ENCODE data around the gene TJP1.
"Not testable (repeated sequence)": the region's sequence is repeated elsewhere in the genome, so short reads cannot be mapped to it uniquely, and the experiment has no call there.

Gene TJP1

GRCh38 chr15:29676374-29676960 lies 145.8 kb downstream of the TJP1 start:
- H3K27me3 ChIP-seq (ENCODE audit: control insufficient read depth, insufficient read depth, low read length); H3K36me3 ChIP-seq (ENCODE audit: insufficient read depth, low read length); H3K9me3 ChIP-seq (replicated peaks; ENCODE audit: low read length): not testable (repeated sequence)
- peak overlapping the region; percentile 32 for H3K4me3 ChIP-seq (ENCODE audit: low read length)
- H3K9ac ChIP-seq (ENCODE audit: low read depth, low read length), result peak overlapping the region; percentile 24
- peaks cover 36% of the 10 kb centered on the region for H3K4me1 ChIP-seq (ENCODE audit: control insufficient read depth, insufficient read depth, low read length)
- H3K4me2 ChIP-seq (ENCODE audit: low read length), result peak overlapping the region; percentile 67

- Histone ChIP-seq H3K4me1 (ENCODE audit: control insufficient read depth, insufficient read depth, low read length) (peaks cover 41% of the 10 kb centered on the region), H3K4me3 (ENCODE audit: low read length) (peak overlapping the region; percentile 75), H3K4me2 (ENCODE audit: low read length) (peak overlapping the region; percentile 89)
Observed at GRCh38 chr15:29675791-29676301, 146.4 kb downstream of the TJP1 start.

GRCh38 chr15:29674661-29675533 lies 147.4 kb downstream of the TJP1 start:
- peak overlapping the region; percentile 75 for H3K4me3 ChIP-seq (ENCODE audit: low read length)
- H3K4me1 ChIP-seq (ENCODE audit: control insufficient read depth, insufficient read depth, low read length), result peaks cover 51% of the 10 kb centered on the region
- H3K4me2 ChIP-seq (ENCODE audit: low read length), result peak overlapping the region; percentile 89
- no peaks in the 10 kb centered on the region for H3K27me3 ChIP-seq (ENCODE audit: control insufficient read depth, insufficient read depth, low read length)
- no peaks in the 10 kb centered on the region for H3K36me3 ChIP-seq (ENCODE audit: insufficient read depth, low read length)
- no peaks in the 10 kb centered on the region for H3K9me3 ChIP-seq (replicated peaks; ENCODE audit: low read length)
- H3K9ac ChIP-seq (ENCODE audit: low read depth, low read length), result peak overlapping the region; percentile 80

More at GRCh38 chr15:29675791-29676301, 146.4 kb downstream of the TJP1 start:
- no peaks in the 10 kb centered on the region for H3K9me3 ChIP-seq (replicated peaks; ENCODE audit: low read length)
- H3K36me3 ChIP-seq (ENCODE audit: insufficient read depth, low read length), result no peaks in the 10 kb centered on the region
- no peak overlapping the region for H3K9ac ChIP-seq (ENCODE audit: low read depth, low read length)
- H3K27me3 ChIP-seq (ENCODE audit: control insufficient read depth, insufficient read depth, low read length), result no peaks in the 10 kb centered on the region

- Histone ChIP-seq H3K4me1 (ENCODE audit: control insufficient read depth, insufficient read depth, low read length) (peaks cover 57% of the 10 kb centered on the region), H3K4me3 (ENCODE audit: low read length) (no peak overlapping the region), H3K36me3 (ENCODE audit: insufficient read depth, low read length) (no peaks in the 10 kb centered on the region), H3K9me3 (replicated peaks; ENCODE audit: low read length) (no peaks in the 10 kb centered on the region), H3K9ac (ENCODE audit: low read depth, low read length) (no peak overlapping the region), H3K27me3 (ENCODE audit: control insufficient read depth, insufficient read depth, low read length) (no peaks in the 10 kb centered on the region), H3K4me2 (ENCODE audit: low read length) (no peak overlapping the region)
Observed at GRCh38 chr15:29672923-29673809, 149.1 kb downstream of the TJP1 start.

GRCh38 chr15:29672446-29672845 lies 149.8 kb downstream of the TJP1 start:
- Histone ChIP-seq H3K9ac (ENCODE audit: low read depth, low read length) (no peak overlapping the region), H3K4me3 (ENCODE audit: low read length) (no peak overlapping the region), H3K27me3 (ENCODE audit: control insufficient read depth, insufficient read depth, low read length) (no peaks in the 10 kb centered on the region), H3K36me3 (ENCODE audit: insufficient read depth, low read length) (no peaks in the 10 kb centered on the region), H3K4me1 (ENCODE audit: control insufficient read depth, insufficient read depth, low read length) (peaks cover 54% of the 10 kb centered on the region), H3K9me3 (replicated peaks; ENCODE audit: low read length) (no peaks in the 10 kb centered on the region), H3K4me2 (ENCODE audit: low read length) (no peak overlapping the region)

GRCh38 chr15:29672046-29672445 lies 150.2 kb downstream of the TJP1 start:
- not testable (repeated sequence) for H3K36me3 ChIP-seq (ENCODE audit: insufficient read depth, low read length); H3K4me3 ChIP-seq (ENCODE audit: low read length); H3K9me3 ChIP-seq (replicated peaks; ENCODE audit: low read length); H3K27me3 ChIP-seq (ENCODE audit: control insufficient read depth, insufficient read depth, low read length)
- Histone ChIP-seq H3K4me2 (ENCODE audit: low read length) (peak overlapping the region; percentile 78), H3K9ac (ENCODE audit: low read depth, low read length) (peak overlapping the region; percentile 84), H3K4me1 (ENCODE audit: control insufficient read depth, insufficient read depth, low read length) (peaks cover 50% of the 10 kb centered on the region)

GRCh38 chr15:29670998-29671981 lies 151.0 kb downstream of the TJP1 start:
- H3K4me1 ChIP-seq (ENCODE audit: control insufficient read depth, insufficient read depth, low read length), result peaks cover 44% of the 10 kb centered on the region
- no peaks in the 10 kb centered on the region for H3K27me3 ChIP-seq (ENCODE audit: control insufficient read depth, insufficient read depth, low read length)
- H3K9ac ChIP-seq (ENCODE audit: low read depth, low read length), result peak overlapping the region; percentile 84

GRCh38 chr15:29670266-29670665 lies 152.0 kb downstream of the TJP1 start:
- H3K27me3 ChIP-seq (ENCODE audit: control insufficient read depth, insufficient read depth, low read length), result peaks cover 3% of the 10 kb centered on the region
- no peaks in the 10 kb centered on the region for H3K9me3 ChIP-seq (replicated peaks; ENCODE audit: low read length)
- H3K4me2 ChIP-seq (ENCODE audit: low read length), result peak overlapping the region; percentile 41
- no peak overlapping the region for H3K4me3 ChIP-seq (ENCODE audit: low read length)
- H3K36me3 ChIP-seq (ENCODE audit: insufficient read depth, low read length), result no peaks in the 10 kb centered on the region
- peak overlapping the region; percentile 56 for H3K9ac ChIP-seq (ENCODE audit: low read depth, low read length)
- H3K4me1 ChIP-seq (ENCODE audit: control insufficient read depth, insufficient read depth, low read length), result peaks cover 41% of the 10 kb centered on the region

More at GRCh38 chr15:29670998-29671981, 151.0 kb downstream of the TJP1 start:
- Histone ChIP-seq H3K4me2 (ENCODE audit: low read length) (peak overlapping the region; percentile 78), H3K36me3 (ENCODE audit: insufficient read depth, low read length) (no peaks in the 10 kb centered on the region), H3K4me3 (ENCODE audit: low read length) (peak overlapping the region; percentile 54), H3K9me3 (replicated peaks; ENCODE audit: low read length) (no peaks in the 10 kb centered on the region)

DNA sequence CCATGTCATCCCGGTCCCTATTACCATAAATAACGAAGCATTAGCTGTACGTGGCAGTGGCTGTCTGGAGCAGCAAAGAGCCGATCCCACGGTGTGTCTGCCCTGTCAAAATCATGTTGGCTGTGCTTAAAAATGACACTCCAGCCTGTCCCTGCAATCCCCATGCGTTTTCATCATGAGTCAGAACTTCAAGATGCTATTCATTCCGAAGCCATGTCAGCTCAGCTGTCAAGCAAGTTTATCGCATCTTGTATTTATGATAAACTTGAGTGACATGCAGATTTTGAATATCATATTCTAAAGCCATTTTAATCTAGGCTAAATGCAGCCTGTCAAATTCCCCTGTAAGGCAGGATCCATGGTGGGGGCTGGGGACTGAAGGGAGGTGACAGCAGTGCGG lies 152.4 kb downstream of the TJP1 start:
- peaks cover 41% of the 10 kb centered on the region for H3K4me1 ChIP-seq (ENCODE audit: control insufficient read depth, insufficient read depth, low read length)
- H3K9ac ChIP-seq (ENCODE audit: low read depth, low read length), result peak overlapping the region; percentile 56
- H3K36me3 ChIP-seq (ENCODE audit: insufficient read depth, low read length), result no peaks in the 10 kb centered on the region
- H3K9me3 ChIP-seq (replicated peaks; ENCODE audit: low read length), result no peaks in the 10 kb centered on the region
- peaks cover 7% of the 10 kb centered on the region for H3K27me3 ChIP-seq (ENCODE audit: control insufficient read depth, insufficient read depth, low read length)
- peak overlapping the region; percentile 41 for H3K4me2 ChIP-seq (ENCODE audit: low read length)
- no peak overlapping the region for H3K4me3 ChIP-seq (ENCODE audit: low read length)

- H3K4me3 ChIP-seq (ENCODE audit: low read length), result no peak overlapping the region
- H3K27me3 ChIP-seq (ENCODE audit: control insufficient read depth, insufficient read depth, low read length), result peaks cover 7% of the 10 kb centered on the region
- no peak overlapping the region for H3K9ac ChIP-seq (ENCODE audit: low read depth, low read length)
- H3K9me3 ChIP-seq (replicated peaks; ENCODE audit: low read length), result no peaks in the 10 kb centered on the region
- no peaks in the 10 kb centered on the region for H3K36me3 ChIP-seq (ENCODE audit: insufficient read depth, low read length)
- peaks cover 34% of the 10 kb centered on the region for H3K4me1 ChIP-seq (ENCODE audit: control insufficient read depth, insufficient read depth, low read length)
- H3K4me2 ChIP-seq (ENCODE audit: low read length), result no peak overlapping the region
Observed at GRCh38 chr15:29668120-29668602, 154.1 kb downstream of the TJP1 start.
